Stimulated activated CD4-positive, alpha-beta T cell treated with anti-CD3 and anti-CD28 coated beads, Interleukin-12 subunit alpha, Interleukin-12 subunit beta, amount 100 ng/mL, for 4 hours (primary cell): ENCODE measurements around the gene EDDM13.
"Not testable (repeated sequence)": the region's sequence is repeated elsewhere in the genome, so short reads cannot be mapped to it uniquely, and the experiment has no call there.

Experiments used
- DNase-seq: peaks from one replicate; pipeline ENCODE4 v3.0.0-alpha.2; 2020

Gene EDDM13

GRCh38 chr19:56321989-56322440, 49.5 kb downstream of the EDDM13 start:
- DNase-seq: no peak

- no peak for DNase-seq
Observed at GRCh38 chr19:56324436-56324835, 51.9 kb downstream of the EDDM13 start.

GRCh38 chr19:56332695-56333094, 60.1 kb downstream of the EDDM13 start:
- no peak for DNase-seq

GRCh38 chr19:56333506-56333905, 61.0 kb downstream of the EDDM13 start:
- DNase-seq: peak; percentile 17

GRCh38 chr19:56335371-56335770, 62.8 kb downstream of the EDDM13 start:
- not testable (repeated sequence) for DNase-seq

GRCh38 chr19:56337077-56337476, 64.5 kb downstream of the EDDM13 start:
- not testable (repeated sequence) for DNase-seq

GRCh38 chr19:56339031-56339430, 66.5 kb downstream of the EDDM13 start:
- DNase-seq: not testable (repeated sequence)

GRCh38 chr19:56341948-56342347, 69.4 kb downstream of the EDDM13 start:
- no peak for DNase-seq

GRCh38 chr19:56347163-56347778, 74.7 kb downstream of the EDDM13 start:
- DNase-seq: no peak

GRCh38 chr19:56348289-56348877, 75.8 kb downstream of the EDDM13 start:
- no peak for DNase-seq

GRCh38 chr19:56350416-56351045, 78.0 kb downstream of the EDDM13 start:
- DNase-seq: peak; percentile 30

- no peak for DNase-seq
Observed at GRCh38 chr19:56351208-56351607, 78.7 kb downstream of the EDDM13 start.

GRCh38 chr19:56355517-56355916, 83.0 kb downstream of the EDDM13 start:
- DNase-seq: no peak

- no peak for DNase-seq
Observed at GRCh38 chr19:56356944-56357343, 84.4 kb downstream of the EDDM13 start.
